Activated B cell treated with CpG ODN at 0.5 μM for 24 hours (primary cell): ENCODE measurements around the gene SCN3B. TPM values are rescaled to one million over a fixed set of nuclear protein-coding genes. Genes with fewer than 3 reads are reported as not detected.

Source experiments
- ATAC-seq: fragments of 200-7000 bp; cut with Tn5 transposase; one replicate; pipeline ENCODE4 v1.10.0; 2021; ENCODE audit warnings: low read depth, mild to moderate bottlenecking, moderate library complexity
- CTCF ChIA-PET: fragments of 350-600 bp; sonication (Branson Sonifier 250); formaldehyde crosslinking; loops from one replicate; lab custom pipeline; 2021; ENCODE audit warnings: antibody characterized with exemption; lab: Charles Lee
- POLR2A ChIA-PET: fragments of 350-600 bp; sonication (Branson Sonifier 250); formaldehyde crosslinking; loops from one replicate; lab custom pipeline; 2021; ENCODE audit warnings: antibody characterized with exemption; lab: Charles Lee
- DNase-seq: peaks from one replicate; pipeline ENCODE4 v3.0.0; 2022
- H3K27ac Mint-ChIP-seq: one replicate; pipeline ENCODE4 v1.8.0; 2020; ENCODE audit warnings: mixed read lengths
- H3K27me3 Mint-ChIP-seq: one replicate; pipeline ENCODE4 v1.8.0; 2021; ENCODE audit warnings: mixed read lengths
- H3K36me3 Mint-ChIP-seq: one replicate; pipeline ENCODE4 v1.8.0; 2021; ENCODE audit warnings: low read depth, mixed read lengths
- H3K4me1 Mint-ChIP-seq: one replicate; pipeline ENCODE4 v1.8.0; 2021; ENCODE audit warnings: mixed read lengths
- H3K4me3 Mint-ChIP-seq: one replicate; pipeline ENCODE4 v1.8.0; 2020; ENCODE audit warnings: mild to moderate bottlenecking, mixed read lengths
- H3K9me3 Mint-ChIP-seq: one replicate; pipeline ENCODE4 v1.8.0; 2020; ENCODE audit warnings: mixed read lengths
- CTCF ChIP-seq: fragments of 200-600 bp; IDR thresholded peaks from one replicate; pipeline ENCODE4 v1.8.0; 2022; ENCODE audit warnings: antibody characterized with exemption, mild to moderate bottlenecking
- intact Hi-C: fragments of 100-400 bp; cut with micrococcal nuclease; formaldehyde crosslinking; loops from one replicate; pipeline ENCODE4 v1.15.1; 2024
- total RNA-seq: library from RNA; stranded (reverse); gene quantifications from 2 replicates; pipeline ENCODE4 v1.2.3, GENCODE V29; 2022

The SCN3B gene
- total RNA-seq, 1 donor from 2014 or later: not detected

- Mint-ChIP-seq H3K9me3 (no peaks in the 10 kb centered on the region), H3K27ac (no peak overlapping the region), H3K4me3 (no peak overlapping the region), H3K4me1 (no peaks in the 10 kb centered on the region), H3K36me3 (peaks cover 7% of the 10 kb centered on the region), H3K27me3 (no peaks in the 10 kb centered on the region)
- POLR2A ChIA-PET: no interaction called here
- intact Hi-C loops: no loop called here
- no peak for DNase-seq
- CTCF ChIA-PET: no interaction called here
- TF ChIP-seq CTCF: no peak
- no peak for ATAC-seq
These were observed 46.6 kb downstream of the SCN3B start for GRCh38 chr11:123607781-123608180.

GRCh38 chr11:123603666-123604065 lies 50.8 kb downstream of the SCN3B start:
- Mint-ChIP-seq H3K27me3 (no peaks in the 10 kb centered on the region), H3K4me3 (no peak overlapping the region), H3K4me1 (no peaks in the 10 kb centered on the region), H3K27ac (no peak overlapping the region), H3K9me3 (no peaks in the 10 kb centered on the region), H3K36me3 (peaks cover under 1% of the 10 kb centered on the region)
- no peak for DNase-seq
- ChIA-PET CTCF (no interaction called here), POLR2A (no interaction called here)
- intact Hi-C loops: no loop called here
- TF ChIP-seq CTCF: no peak
- no peak for ATAC-seq

GRCh38 chr11:123601743-123602142 lies 52.7 kb downstream of the SCN3B start:
- ChIA-PET CTCF (no interaction called here), POLR2A (no interaction called here)
- Mint-ChIP-seq H3K27me3 (no peaks in the 10 kb centered on the region), H3K9me3 (no peaks in the 10 kb centered on the region), H3K36me3 (no peaks in the 10 kb centered on the region), H3K27ac (no peak overlapping the region), H3K4me3 (no peak overlapping the region), H3K4me1 (no peaks in the 10 kb centered on the region)
- no peak for TF ChIP-seq CTCF
- ATAC-seq (no peak), DNase-seq (no peak)
- intact Hi-C loops: no loop called here

GRCh38 chr11:123601136-123601535 lies 53.3 kb downstream of the SCN3B start:
- DNase-seq: no peak
- Mint-ChIP-seq H3K36me3 (no peaks in the 10 kb centered on the region), H3K4me3 (no peak overlapping the region), H3K27me3 (no peaks in the 10 kb centered on the region), H3K9me3 (no peaks in the 10 kb centered on the region), H3K4me1 (no peaks in the 10 kb centered on the region), H3K27ac (no peak overlapping the region)
- no peak for ATAC-seq
- TF ChIP-seq CTCF: no peak
- intact Hi-C loops: no loop called here
- CTCF ChIA-PET: no interaction called here
- POLR2A ChIA-PET: no interaction called here

- DNase-seq: no peak
- H3K4me3 Mint-ChIP-seq: no peak overlapping the region
- no peaks in the 10 kb centered on the region for H3K9me3 Mint-ChIP-seq
- no peaks in the 10 kb centered on the region for H3K27me3 Mint-ChIP-seq
- H3K27ac Mint-ChIP-seq: no peak overlapping the region
- no peaks in the 10 kb centered on the region for H3K4me1 Mint-ChIP-seq
- no peak for TF ChIP-seq CTCF
- POLR2A ChIA-PET: no interaction called here
- CTCF ChIA-PET: no interaction called here
- H3K36me3 Mint-ChIP-seq: no peaks in the 10 kb centered on the region
- ATAC-seq: no peak
- intact Hi-C loops: no loop called here
These were observed 56.6 kb downstream of the SCN3B start for GRCh38 chr11:123597859-123598258.
